IMR-90 (cell line): Measurements from ENCODE around the gene ZBP1. TPM values are rescaled to one million over a fixed set of nuclear protein-coding genes. Genes with fewer than 3 reads are reported as not detected.

ENCODE experiments used
- ATAC-seq: fragments of 200-7000 bp; cut with Tn5 transposase; 2 replicates; pipeline ENCODE4 v1.9.1; 2020; ENCODE audit warnings: low read depth, mild to moderate bottlenecking, moderate library complexity
- BruUV-seq: library from RNA; stranded (reverse); fragments of 400-500 nt; replicated peaks from 2 replicates; lab custom pipeline; 2021; lab: Mats Ljungman, UMichigan
- CTCF ChIA-PET: fragments of 300-600 bp; formaldehyde crosslinking; extraction: SDS; loops from one replicate; lab custom pipeline; 2021; ENCODE audit warnings: antibody characterized with exemption; lab: Yijun Ruan, JAX
- POLR2A ChIA-PET: fragments of 300-600 bp; sonication (Branson Sonifier 250); formaldehyde crosslinking; loops from one replicate; lab custom pipeline; 2022; ENCODE audit warnings: antibody characterized with exemption; ENCODE audit not compliant: unreplicated experiment; lab: Charles Lee
- DNase-seq: peaks from one replicate; pipeline ENCODE4 v3.0.0; 2013
- H2AFZ ChIP-seq: replicated peaks from 2 replicates; pipeline ENCODE3; 2013; ENCODE audit warnings: low read length, mild to moderate bottlenecking; ENCODE audit not compliant: poor library complexity
- H2AK5ac ChIP-seq: 2 replicates; pipeline ENCODE4 v1.6.1; 2013; ENCODE audit warnings: low read depth, low read length, inconsistent platforms
- H2AK9ac ChIP-seq: replicated peaks from 2 replicates; pipeline ENCODE3; 2013; ENCODE audit warnings: mild to moderate bottlenecking, low read depth, low read length, moderate library complexity; ENCODE audit not compliant: poor library complexity
- H2BK120ac ChIP-seq: 2 replicates; pipeline ENCODE4 v1.6.1; 2013; ENCODE audit warnings: low read depth, low read length, inconsistent platforms
- H2BK15ac ChIP-seq: 3 replicates; pipeline ENCODE4 v1.6.1; 2013; ENCODE audit warnings: low read depth, low read length, inconsistent platforms
- H2BK20ac ChIP-seq: 2 replicates; pipeline ENCODE4 v1.6.1; 2013; ENCODE audit warnings: low read depth, mild to moderate bottlenecking, inconsistent platforms, low read length, moderate library complexity
- H2BK5ac ChIP-seq: 2 replicates; pipeline ENCODE4 v1.6.1; 2013; ENCODE audit warnings: mild to moderate bottlenecking, low read depth, low read length, inconsistent platforms; ENCODE audit not compliant: poor library complexity, severe bottlenecking
- H3K14ac ChIP-seq: replicated peaks from 2 replicates; pipeline ENCODE4 v1.6.1; 2013; ENCODE audit warnings: low read depth, low read length, inconsistent platforms
- H3K18ac ChIP-seq: 2 replicates; pipeline ENCODE4 v1.6.1; 2013; ENCODE audit warnings: low read depth, low read length, control low read depth
- H3K23ac ChIP-seq: 2 replicates; pipeline ENCODE4 v1.6.1; 2013; ENCODE audit warnings: low read depth, low read length, inconsistent platforms
- H3K27ac ChIP-seq: 2 replicates; pipeline ENCODE4 v1.5.1; 2013; ENCODE audit warnings: mild to moderate bottlenecking, control low read depth, low read length; ENCODE audit not compliant: insufficient read depth
- H3K27me3 ChIP-seq: 2 replicates; pipeline ENCODE4 v1.6.1; 2013; ENCODE audit warnings: low read length; ENCODE audit not compliant: control insufficient read depth, insufficient read depth
- H3K36me3 ChIP-seq: 2 replicates; pipeline ENCODE4 v1.6.1; 2013; ENCODE audit warnings: low read length, mixed read lengths; ENCODE audit not compliant: control insufficient read depth, insufficient read depth
- H3K4ac ChIP-seq: 2 replicates; pipeline ENCODE4 v1.6.1; 2013; ENCODE audit warnings: low read depth, low read length, inconsistent platforms
- H3K4me1 ChIP-seq: 2 replicates; pipeline ENCODE4 v1.6.1; 2013; ENCODE audit warnings: low read length, mixed read lengths; ENCODE audit not compliant: control insufficient read depth, insufficient read depth
- H3K4me2 ChIP-seq: 2 replicates; pipeline ENCODE4 v1.6.1; 2013; ENCODE audit warnings: low read depth, mild to moderate bottlenecking, control low read depth, low read length, moderate library complexity
- H3K4me3 ChIP-seq: 2 replicates; pipeline ENCODE4 v1.5.1; 2013; ENCODE audit warnings: low read depth, mild to moderate bottlenecking, control low read depth, low read length, moderate library complexity; ENCODE audit not compliant: insufficient read depth
- H3K56ac ChIP-seq: 2 replicates; pipeline ENCODE4 v1.6.1; 2013; ENCODE audit warnings: low read length, inconsistent platforms; ENCODE audit not compliant: insufficient read depth; ENCODE audit errors: extremely low read depth
- H3K79me1 ChIP-seq, 2 experiments: 2 replicates each; pipeline ENCODE4 v1.6.1; 2013; ENCODE audit warnings: low read length in 2 of 2, inconsistent platforms in 1 of 2, low read depth in 1 of 2
- H3K9ac ChIP-seq: 2 replicates; pipeline ENCODE4 v1.6.1; 2013; ENCODE audit warnings: low read depth, low read length, control low read depth
- H3K9me1 ChIP-seq: 2 replicates; pipeline ENCODE4 v1.6.1; 2013; ENCODE audit warnings: low read length, inconsistent platforms; ENCODE audit not compliant: insufficient read depth
- H3K9me3 ChIP-seq: 2 replicates; pipeline ENCODE4 v1.6.1; 2013; ENCODE audit warnings: low read length; ENCODE audit not compliant: control insufficient read depth, insufficient read depth
- H4K20me1 ChIP-seq: 2 replicates; pipeline ENCODE4 v1.6.1; 2013; ENCODE audit warnings: low read length, inconsistent platforms; ENCODE audit not compliant: insufficient read depth
- H4K5ac ChIP-seq: 2 replicates; pipeline ENCODE4 v1.6.1; 2013; ENCODE audit warnings: mild to moderate bottlenecking, low read depth, low read length, control low read depth
- H4K8ac ChIP-seq, 2 experiments: 2 replicates each; pipeline ENCODE4 v1.6.1; 2013; ENCODE audit warnings: low read depth in 2 of 2, low read length in 2 of 2, control low read depth in 1 of 2, inconsistent platforms in 1 of 2
- H4K91ac ChIP-seq: 2 replicates; pipeline ENCODE4 v1.6.1; 2013; ENCODE audit warnings: low read depth, low read length, inconsistent platforms; ENCODE audit not compliant: insufficient read depth
- CEBPB ChIP-seq: IDR thresholded peaks from 2 replicates; pipeline ENCODE4 v1.6.1; 2012; ENCODE audit warnings: low read depth, low read length, improper control_type of control experiment
- MAFK ChIP-seq: IDR thresholded peaks from 2 replicates; pipeline ENCODE4 v1.6.1; 2012; ENCODE audit warnings: low read depth, low read length, improper control_type of control experiment
- NFE2L2 ChIP-seq: fragments of 150-350 bp; IDR thresholded peaks from 2 replicates; pipeline ENCODE4 v1.6.1; 2016; ENCODE audit warnings: low read depth, mild to moderate bottlenecking, low read length
- POLR2A ChIP-seq: IDR thresholded peaks from 2 replicates; pipeline ENCODE4 v1.6.1; 2012; ENCODE audit warnings: mild to moderate bottlenecking, low read depth, low read length
- RAD21 ChIP-seq: IDR thresholded peaks from 2 replicates; pipeline ENCODE4 v1.6.1; 2012; ENCODE audit warnings: low read length, improper control_type of control experiment
- RCOR1 ChIP-seq: IDR thresholded peaks from 2 replicates; pipeline ENCODE4 v1.6.1; 2012; ENCODE audit warnings: mild to moderate bottlenecking, low read length, improper control_type of control experiment; ENCODE audit not compliant: insufficient replicate concordance
- SMC3 ChIP-seq: fragments of 150-350 bp; IDR thresholded peaks from 2 replicates; pipeline ENCODE4 v1.6.1; 2016; ENCODE audit warnings: low read depth, mild to moderate bottlenecking, antibody characterized with exemption, low read length, moderate library complexity
- WGBS, 2 experiments: methylation state at CpG; one replicate each; pipeline versions ENCODE4 v1.1.5 to v1.1.7; 2013; ENCODE audit warnings: missing lambda C conversion rate in 2 of 2; ENCODE audit not compliant: insufficient read length in 1 of 2; ENCODE audit errors: extremely low coverage in 2 of 2; 5-methylcytosine and 5-hydroxymethylcytosine counted together
- dilution Hi-C: fragments of 300-500 bp; cut with HindIII; formaldehyde crosslinking; loops from one replicate; pipeline ENCODE4 v1.14.3; 2018; ENCODE audit warnings: low sequenced_read_pairs; ENCODE audit not compliant: unreplicated experiment
- in situ Hi-C: fragments of 300-500 bp; cut with MboI; formaldehyde crosslinking; loops from 3 replicates; pipeline ENCODE4 v1.14.3; 2019; ENCODE audit warnings: low sequenced_read_pairs, inconsistent platforms, mixed read lengths
- intact Hi-C: fragments of 100-400 bp; cut with micrococcal nuclease; formaldehyde crosslinking; loops from 2 replicates; pipeline ENCODE4 v1.10.0; 2022
- polyA plus RNA-seq, 3 experiments: library from polyadenylated mRNA; depleted of rRNA; stranded (reverse); fragments of >200 nt; gene quantifications; 2 replicates each; pipeline ENCODE4 v1.2.3, GENCODE V29; 2012; ENCODE audit warnings: low replicate concordance in 1 of 3
- total RNA-seq: library from RNA; depleted of rRNA; stranded (reverse); fragments of >200 nt; gene quantifications from 2 replicates; pipeline ENCODE4 v1.2.3, GENCODE V29; 2012

The ZBP1 gene
- total and polyA plus RNA-seq, 2 of the 4 experiments (the other 2 are of a cell fraction): not detected

GRCh38 chr20:57609086-57609841 is 11.0 kb downstream of the ZBP1 start:
- no peak overlapping the region for H3K14ac ChIP-seq
- intact Hi-C loops (no loop called here), dilution Hi-C loops (no loop called here), in situ Hi-C loops (loop anchor here (10.0 kb wide), 1 partner anchor 576 kb away; no protein-coding TSS in a partner anchor)
- no peak overlapping the region for H2AK5ac ChIP-seq
- no peak overlapping the region for H3K23ac ChIP-seq
- DNase-seq (no peak), ATAC-seq (no peak)
- TF ChIP-seq SMC3: no peak
- no peak for TF ChIP-seq MAFK
- TF ChIP-seq RAD21: no peak
- no peak for TF ChIP-seq CEBPB
- no peak for TF ChIP-seq NFE2L2
- no peak for TF ChIP-seq RCOR1
- no peak for TF ChIP-seq POLR2A
- no peaks in the 10 kb centered on the region for H3K9me3 ChIP-seq
- peaks cover 9% of the 10 kb centered on the region for H3K27me3 ChIP-seq
- H3K36me3 ChIP-seq: no peaks in the 10 kb centered on the region
- H3K4ac ChIP-seq: no peak overlapping the region
- no peak overlapping the region for H2BK15ac ChIP-seq
- H3K18ac ChIP-seq: no peak overlapping the region
- no peak overlapping the region for H3K27ac ChIP-seq
- ChIA-PET POLR2A (no interaction called here), CTCF (no interaction called here)
- no peak overlapping the region for H3K4me2 ChIP-seq
- no peaks in the 10 kb centered on the region for H3K9me1 ChIP-seq
- BruUV-seq: no TSS peak
- no peak overlapping the region for H3K9ac ChIP-seq
- H4K5ac ChIP-seq: no peak overlapping the region
- 51% methylated on average over 9 of the region's 16 CpGs; no CpG with 5 or more reads in 1 of the 2 experiments for WGBS, 2 experiments
- no peaks in the 10 kb centered on the region for H3K79me1 ChIP-seq
- H3K4me3 ChIP-seq: no peak overlapping the region
- H3K4me1 ChIP-seq: no peaks in the 10 kb centered on the region
- no peak overlapping the region for H4K8ac ChIP-seq
- H2AK9ac ChIP-seq: no peak overlapping the region
- H3K56ac ChIP-seq: no peak overlapping the region
- H2AFZ ChIP-seq: no peak overlapping the region
- H2BK120ac ChIP-seq: no peak overlapping the region
- H2BK5ac ChIP-seq: no peak overlapping the region
- no peak overlapping the region for H2BK20ac ChIP-seq
- H4K91ac ChIP-seq: no peak overlapping the region
- H4K20me1 ChIP-seq: no peaks in the 10 kb centered on the region
